Right atrium auricular region (tissue), 2 donors: ENCODE measurements around the gene VRK1. TPM values are rescaled to one million over a fixed set of nuclear protein-coding genes. Genes with fewer than 3 reads are reported as not detected.

Source experiments
- DNase-seq: peaks from one replicate; pipeline ENCODE4 v3.0.0-alpha.2; 2019; ENCODE audit warnings: low spot score
- H3K27ac ChIP-seq, 2 donors: fragments of 200-600 bp; sonication (generic); 1 replicate in 1 of 2; 2 replicates in 1 of 2; pipeline ENCODE4 v1.5.1; 2016 to 2019
- H3K27me3 ChIP-seq, 2 donors: fragments of 200-600 bp; sonication (generic); one replicate each; pipeline versions ENCODE4 v1.5.1 to v1.6.0; 2017 to 2019
- H3K36me3 ChIP-seq: fragments of 200-600 bp; sonication (generic); one replicate; pipeline ENCODE4 v1.5.1; 2016
- H3K4me1 ChIP-seq, 2 donors: fragments of 200-600 bp; sonication (generic); one replicate each; pipeline versions ENCODE4 v1.5.1 to v1.6.0; 2017 to 2019
- H3K4me3 ChIP-seq, 2 donors: fragments of 200-600 bp; sonication (generic); 1 replicate in 1 of 2; 2 replicates in 1 of 2; pipeline ENCODE4 v1.5.1; 2017 to 2019; ENCODE audit warnings: mild to moderate bottlenecking in 1 of 2, moderate library complexity in 1 of 2
- H3K9me3 ChIP-seq, 2 donors: fragments of 200-600 bp; sonication (generic); one replicate each; pipeline ENCODE4 v1.5.1; 2019
- total RNA-seq, 2 donors: library from RNA; depleted of rRNA; stranded (reverse); fragments of >200 nt; gene quantifications; one replicate each; pipeline ENCODE4 v1.1.0, GENCODE V29; 2016
- TF ChIP-seq, protein P1 (sequence below), 2 donors: fragments of 200-600 bp; sonication (generic); IDR thresholded peaks; one replicate each; pipeline ENCODE4 v1.5.1; 2019; ENCODE audit warnings: antibody characterized with exemption in 2 of 2

Gene VRK1
- total RNA-seq, 2 donors from 2014 or later: 8.7 to 10.0 TPM

DNA sequence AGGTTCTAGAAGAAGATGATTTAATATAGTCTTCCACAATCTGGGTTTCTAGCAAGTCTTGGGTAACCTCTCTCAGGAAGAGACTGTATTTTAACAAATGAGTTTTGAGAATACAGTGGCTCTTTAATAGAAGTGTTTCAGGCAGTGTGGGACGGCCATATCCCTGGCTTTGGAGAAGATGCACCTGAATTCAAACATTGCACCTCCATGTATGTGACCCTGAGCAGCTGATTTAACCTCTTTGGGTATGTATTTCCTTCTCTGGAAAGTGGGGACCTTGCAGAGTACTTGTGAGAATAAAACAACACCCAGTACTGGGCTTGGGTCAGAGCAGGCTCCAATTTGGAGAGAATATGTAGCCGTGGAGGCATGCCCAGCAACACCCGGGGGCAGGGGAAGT lies 15.8 kb upstream of the VRK1 start:
- Histone ChIP-seq H3K36me3 (no peaks in the 10 kb centered on the region), H3K27ac (no peak overlapping the region), H3K27me3 (no peaks in the 10 kb centered on the region), H3K4me1 (no peaks in the 10 kb centered on the region), H3K4me3 (no peak overlapping the region), H3K9me3 (no peaks in the 10 kb centered on the region)
- no peak for DNase-seq
- TF ChIP-seq, protein P1, sequence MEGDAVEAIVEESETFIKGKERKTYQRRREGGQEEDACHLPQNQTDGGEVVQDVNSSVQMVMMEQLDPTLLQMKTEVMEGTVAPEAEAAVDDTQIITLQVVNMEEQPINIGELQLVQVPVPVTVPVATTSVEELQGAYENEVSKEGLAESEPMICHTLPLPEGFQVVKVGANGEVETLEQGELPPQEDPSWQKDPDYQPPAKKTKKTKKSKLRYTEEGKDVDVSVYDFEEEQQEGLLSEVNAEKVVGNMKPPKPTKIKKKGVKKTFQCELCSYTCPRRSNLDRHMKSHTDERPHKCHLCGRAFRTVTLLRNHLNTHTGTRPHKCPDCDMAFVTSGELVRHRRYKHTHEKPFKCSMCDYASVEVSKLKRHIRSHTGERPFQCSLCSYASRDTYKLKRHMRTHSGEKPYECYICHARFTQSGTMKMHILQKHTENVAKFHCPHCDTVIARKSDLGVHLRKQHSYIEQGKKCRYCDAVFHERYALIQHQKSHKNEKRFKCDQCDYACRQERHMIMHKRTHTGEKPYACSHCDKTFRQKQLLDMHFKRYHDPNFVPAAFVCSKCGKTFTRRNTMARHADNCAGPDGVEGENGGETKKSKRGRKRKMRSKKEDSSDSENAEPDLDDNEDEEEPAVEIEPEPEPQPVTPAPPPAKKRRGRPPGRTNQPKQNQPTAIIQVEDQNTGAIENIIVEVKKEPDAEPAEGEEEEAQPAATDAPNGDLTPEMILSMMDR (IDR thresholded peaks at IDR 0.05): no peak

DNA sequence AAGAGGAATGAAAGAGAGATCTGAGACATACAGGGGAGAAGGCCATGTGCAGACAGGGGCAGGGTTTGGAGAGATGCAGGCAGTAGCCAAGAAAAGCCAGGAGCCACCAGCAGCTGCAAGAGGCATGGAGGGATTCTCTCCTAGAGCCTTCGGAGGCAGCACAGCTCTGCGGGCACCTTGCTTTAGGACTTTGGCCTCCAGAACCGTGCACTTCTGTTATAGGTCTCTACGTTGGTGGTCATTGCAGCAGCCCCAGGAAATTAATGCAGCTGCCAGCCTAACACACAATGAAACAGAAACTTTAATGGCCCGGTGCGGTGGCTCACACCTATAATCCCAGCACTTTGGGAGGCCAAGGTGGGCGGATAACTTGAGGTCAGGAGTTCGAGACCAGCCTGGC lies 14.7 kb upstream of the VRK1 start:
- Histone ChIP-seq H3K9me3 (no peaks in the 10 kb centered on the region), H3K4me1 (no peaks in the 10 kb centered on the region), H3K4me3 (no peak overlapping the region), H3K36me3 (no peaks in the 10 kb centered on the region), H3K27me3 (no peaks in the 10 kb centered on the region), H3K27ac (no peak overlapping the region)
- no peak for DNase-seq
- TF ChIP-seq, protein P1 (IDR thresholded peaks at IDR 0.05): no peak

DNA sequence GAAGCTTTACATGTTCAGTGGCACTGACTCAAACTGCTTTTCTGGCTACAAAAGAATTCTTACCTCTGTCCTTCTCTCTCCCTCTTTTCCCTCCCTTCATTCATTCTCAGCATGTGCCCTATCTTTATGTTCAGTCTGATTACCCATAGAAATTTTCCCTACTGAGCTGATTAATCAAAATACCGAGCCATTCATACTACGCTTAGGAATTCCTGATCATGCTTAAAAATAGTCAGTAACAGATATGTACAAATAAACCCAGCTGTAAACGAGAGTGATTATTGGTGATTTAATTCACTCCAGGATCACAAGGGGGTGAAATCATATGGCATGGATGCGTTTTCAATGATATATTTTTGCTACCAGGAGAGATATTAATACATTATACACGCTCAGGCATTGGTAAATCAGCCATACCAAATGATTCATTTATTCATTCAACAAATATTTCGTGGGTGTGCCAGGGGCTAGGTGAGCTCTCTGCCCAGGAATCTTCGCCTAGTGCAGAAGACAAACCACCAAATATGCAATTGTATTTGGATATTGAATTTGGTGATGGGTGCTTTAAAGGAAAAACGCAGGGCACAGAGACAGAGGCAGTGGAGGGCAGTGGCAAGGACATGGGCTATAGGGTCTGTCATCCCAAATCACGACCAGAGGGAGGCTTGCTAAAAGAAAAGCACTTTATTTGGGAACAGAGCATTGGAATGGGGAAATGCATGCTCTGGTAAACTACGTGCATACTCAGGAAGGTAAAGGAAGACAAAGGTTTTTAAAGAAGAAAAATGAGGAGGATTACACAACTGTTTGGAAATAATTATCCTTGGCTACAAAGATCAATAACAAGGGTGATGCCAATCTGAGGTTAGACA lies 13.9 kb upstream of the VRK1 start:
- no peak overlapping the region for H3K27ac ChIP-seq
- H3K27me3 ChIP-seq: no peaks in the 10 kb centered on the region
- TF ChIP-seq, protein P1 (IDR thresholded peaks at IDR 0.05): no peak
- no peaks in the 10 kb centered on the region for H3K36me3 ChIP-seq
- no peak for DNase-seq
- no peaks in the 10 kb centered on the region for H3K9me3 ChIP-seq
- H3K4me1 ChIP-seq: no peaks in the 10 kb centered on the region
- no peak overlapping the region for H3K4me3 ChIP-seq

- Histone ChIP-seq H3K4me1 (no peaks in the 10 kb centered on the region), H3K27me3 (no peaks in the 10 kb centered on the region), H3K9me3 (no peaks in the 10 kb centered on the region), H3K4me3 (no peak overlapping the region), H3K36me3 (no peaks in the 10 kb centered on the region), H3K27ac (no peak overlapping the region)
- TF ChIP-seq, protein P1 (IDR thresholded peaks at IDR 0.05): no peak
- no peak for DNase-seq
Measured at GRCh38 chr14:96783915-96784224, 13.3 kb upstream of the VRK1 start.

DNA sequence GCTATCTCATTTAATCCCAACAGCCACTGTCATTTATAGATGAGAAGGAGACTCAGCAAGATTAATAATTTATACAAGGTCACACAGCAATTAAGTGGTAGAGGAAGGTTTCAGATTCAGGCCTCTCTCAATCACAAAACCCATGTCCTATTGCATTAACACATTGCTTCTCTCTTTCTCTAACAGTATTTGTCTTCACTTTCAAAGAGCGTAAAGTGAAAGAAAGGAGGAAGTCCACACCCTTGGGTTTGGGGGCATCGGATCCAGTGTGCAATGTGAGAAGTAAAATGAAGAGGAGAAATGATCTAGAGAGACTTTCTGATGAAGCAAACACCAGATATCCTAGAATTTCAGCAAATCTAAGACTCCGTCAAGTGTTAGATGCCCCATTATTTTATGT lies 7.0 kb upstream of the VRK1 start:
- no peaks in the 10 kb centered on the region for H3K27me3 ChIP-seq
- TF ChIP-seq, protein P1 (IDR thresholded peaks at IDR 0.05): no peak
- no peaks in the 10 kb centered on the region for H3K4me1 ChIP-seq
- no peak for DNase-seq
- H3K27ac ChIP-seq: no peak overlapping the region
- no peaks in the 10 kb centered on the region for H3K36me3 ChIP-seq
- H3K4me3 ChIP-seq: no peak overlapping the region
- H3K9me3 ChIP-seq: no peaks in the 10 kb centered on the region

GRCh38 chr14:96790706-96791105 lies 6.5 kb upstream of the VRK1 start:
- Histone ChIP-seq H3K27me3 (no peaks in the 10 kb centered on the region), H3K27ac (no peak overlapping the region), H3K4me3 (no peak overlapping the region), H3K36me3 (no peaks in the 10 kb centered on the region), H3K4me1 (no peaks in the 10 kb centered on the region), H3K9me3 (no peaks in the 10 kb centered on the region)
- no peak for DNase-seq
- TF ChIP-seq, protein P1 (IDR thresholded peaks at IDR 0.05): no peak
